Activated CD8-positive, alpha-beta memory T cell treated with anti-CD3 and anti-CD28 coated beads for 48 hours (primary cell): ENCODE measurements around the gene PIGL.
A peak's percentile ranks its signal among the peaks of the same experiment; 100 is the strongest.
"Not testable (repeated sequence)": the region's sequence is repeated elsewhere in the genome, so short reads cannot be mapped to it uniquely, and the experiment has no call there.

Experiments
- DNase-seq, 3 experiments: peaks; one replicate each; pipeline ENCODE4 v3.0.0-alpha.2; 2020; ENCODE audit warnings: low read depth in 2 of 3, low spot score in 2 of 3

Gene PIGL

GRCh38 chr17:16217002-16217635, at the start of gene PIGL:
PIGL (plus strand) TSS chr17:16217210; CDS start chr17:16217227, 17 bp downstream.
- DNase-seq = peak; percentile 64 to 84 (median 78)

- no peak for DNase-seq
These were observed 45.4 kb upstream of the PIGL start for GRCh38 chr17:16171613-16172012.

- DNase-seq = no peak
These were observed 38.2 kb upstream of the PIGL start for GRCh38 chr17:16178836-16179235.

- DNase-seq = no peak
These were observed 35.4 kb upstream of the PIGL start for GRCh38 chr17:16181581-16181980.

GRCh38 chr17:16187642-16188041, 29.4 kb upstream of the PIGL start:
- DNase-seq = no peak

GRCh38 chr17:16189791-16190348, 27.1 kb upstream of the PIGL start:
- DNase-seq = no peak

- no peak for DNase-seq
These were observed 26.2 kb upstream of the PIGL start for GRCh38 chr17:16190703-16191360.

- DNase-seq = no peak
These were observed 25.4 kb upstream of the PIGL start for GRCh38 chr17:16191604-16192003.

GRCh38 chr17:16194307-16194835, 22.6 kb upstream of the PIGL start:
- not testable (repeated sequence) for DNase-seq

- no peak for DNase-seq
These were observed 19.7 kb upstream of the PIGL start for GRCh38 chr17:16197276-16197675.

GRCh38 chr17:16199093-16199492, 17.9 kb upstream of the PIGL start:
- no peak for DNase-seq

- not testable (repeated sequence) for DNase-seq
These were observed 15.3 kb upstream of the PIGL start for GRCh38 chr17:16201693-16202131.

GRCh38 chr17:16202554-16203500, 14.2 kb upstream of the PIGL start:
- DNase-seq = not testable (repeated sequence)

GRCh38 chr17:16204763-16205162, 12.2 kb upstream of the PIGL start:
- not testable (repeated sequence) for DNase-seq

- DNase-seq = no peak
These were observed 5.4 kb upstream of the PIGL start for GRCh38 chr17:16211590-16211989.

GRCh38 chr17:16212793-16213192, 4.2 kb upstream of the PIGL start:
- DNase-seq = no peak

- DNase-seq = no peak
These were observed 2.6 kb upstream of the PIGL start for GRCh38 chr17:16214190-16215001.

- DNase-seq = peak in 1 of 3 experiments; percentile 26
These were observed 2.1 kb upstream of the PIGL start for GRCh38 chr17:16215002-16215272.

- peak; percentile 77 to 81 (median 80) for DNase-seq
These were observed 1.6 kb upstream of the PIGL start, which contains the start of gene NCOR1 for GRCh38 chr17:16215273-16215964. NCOR1 (minus strand) TSS chr17:16215534; CDS start chr17:16194569, 20,965 bp downstream.

- DNase-seq = peak; percentile 10 to 43 (median 30)
These were observed 1.1 kb upstream of the PIGL start for GRCh38 chr17:16215965-16216316.
